Progenitor cell of endocrine pancreas (in vitro differentiated cells): ENCODE data around the gene TAF11L13. TPM values are rescaled to one million over a fixed set of nuclear protein-coding genes. Genes with fewer than 3 reads are reported as not detected.
A peak's percentile ranks its signal among the peaks of the same experiment; 100 is the strongest.
"Not testable (repeated sequence)": the region's sequence is repeated elsewhere in the genome, so short reads cannot be mapped to it uniquely, and the experiment has no call there.

Experiments
- DNase-seq: peaks from one replicate; pipeline ENCODE4 v3.0.0; 2021; ENCODE audit warnings: low spot score; ENCODE audit not compliant: unreplicated experiment
- H3K27ac Mint-ChIP-seq: 2 replicates; pipeline ENCODE4 v1.8.0; 2021; ENCODE audit warnings: mild to moderate bottlenecking, moderate library complexity, mixed read lengths
- H3K27me3 Mint-ChIP-seq: 2 replicates; pipeline ENCODE4 v1.8.0; 2021; ENCODE audit warnings: mixed read lengths
- H3K36me3 Mint-ChIP-seq: 2 replicates; pipeline ENCODE4 v1.8.0; 2022; ENCODE audit warnings: mixed read lengths; ENCODE audit not compliant: insufficient read depth
- H3K4me1 Mint-ChIP-seq: 2 replicates; pipeline ENCODE4 v1.8.0; 2021; ENCODE audit warnings: low read depth, mixed read lengths
- H3K4me3 Mint-ChIP-seq: 2 replicates; pipeline ENCODE4 v1.8.0; 2021; ENCODE audit warnings: low read depth, mild to moderate bottlenecking, moderate library complexity, mixed read lengths
- H3K9me3 Mint-ChIP-seq: 2 replicates; pipeline ENCODE4 v1.8.0; 2021; ENCODE audit warnings: low read depth, mixed read lengths
- CTCF ChIP-seq: fragments of 200-600 bp; sonication (generic); IDR thresholded peaks from one replicate; pipeline ENCODE4 v1.5.0; 2021; ENCODE audit warnings: antibody characterized with exemption, mild to moderate bottlenecking; ENCODE audit not compliant: unreplicated experiment
- long read RNA-seq: library from polyadenylated mRNA; unstranded; transcript quantifications from one replicate; pipeline ENCODE4 v2.0.0, GENCODE V29; 2020
- total RNA-seq: library from RNA; stranded (reverse); gene quantifications from 2 replicates; pipeline ENCODE4 v1.2.1, GENCODE V29; 2021

TAF11L13 gene
- total RNA-seq, result not detected in 2 replicates
- long read RNA-seq, result 0 reads

DNA sequence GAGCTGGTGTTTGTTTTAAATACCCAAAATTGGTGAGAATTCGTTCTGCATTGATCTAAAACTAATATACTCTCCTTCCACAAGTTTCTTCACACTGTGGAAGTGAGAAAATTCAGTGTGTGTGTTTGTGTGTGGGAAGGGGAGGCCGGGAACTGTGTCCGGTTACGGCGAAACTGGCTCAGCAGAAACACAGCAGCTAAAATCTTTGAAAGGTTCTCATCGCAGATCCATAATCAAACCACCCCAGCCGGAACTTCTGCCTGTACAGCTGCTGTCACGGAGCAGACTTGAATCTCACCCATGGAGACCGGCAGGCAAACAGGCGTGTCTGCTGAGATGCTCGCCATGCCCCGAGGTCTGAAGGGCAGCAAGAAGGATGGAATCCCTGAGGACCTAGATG lies at the start of gene TAF11L13:
TSS of gene TAF11L13 (plus strand) at position 301 of the 400 bp plus-strand sequence.
- H3K9me3 Mint-ChIP-seq, result not testable (repeated sequence)

GRCh38 chr5:17585658-17586057 lies 46.2 kb upstream of the TAF11L13 start, which contains the start of gene TAF11L7:
TAF11L7 (minus strand) TSS chr5:17585758.
- not testable (repeated sequence) for H3K4me1 Mint-ChIP-seq, H3K36me3 Mint-ChIP-seq, H3K27ac Mint-ChIP-seq

More for the DNA sequence above, at the start of gene TAF11L13:
- H3K4me3 Mint-ChIP-seq, H3K4me1 Mint-ChIP-seq, H3K27me3 Mint-ChIP-seq, H3K36me3 Mint-ChIP-seq, DNase-seq: not testable (repeated sequence)
- H3K27ac Mint-ChIP-seq, result peak within 1 kb of the TSS; percentile 39

GRCh38 chr5:17590860-17591259 lies 41.0 kb upstream of the TAF11L13 start, which contains the start of gene TAF11L8:
TAF11L8 (minus strand) TSS chr5:17590960.
- H3K4me3 Mint-ChIP-seq, result not testable (repeated sequence)

More at GRCh38 chr5:17585658-17586057, 46.2 kb upstream of the TAF11L13 start, which contains the start of gene TAF11L7:
- not testable (repeated sequence) for H3K9me3 Mint-ChIP-seq, H3K4me3 Mint-ChIP-seq, DNase-seq, H3K27me3 Mint-ChIP-seq

GRCh38 chr5:17594255-17594654 lies 37.6 kb upstream of the TAF11L13 start, which contains the start of gene TAF11L9:
TAF11L9 (minus strand) TSS chr5:17594394.
- not testable (repeated sequence) for DNase-seq, H3K27me3 Mint-ChIP-seq

More at GRCh38 chr5:17590860-17591259, 41.0 kb upstream of the TAF11L13 start, which contains the start of gene TAF11L8:
- DNase-seq, H3K27me3 Mint-ChIP-seq, H3K9me3 Mint-ChIP-seq, H3K4me1 Mint-ChIP-seq, H3K27ac Mint-ChIP-seq, H3K36me3 Mint-ChIP-seq: not testable (repeated sequence)

DNA sequence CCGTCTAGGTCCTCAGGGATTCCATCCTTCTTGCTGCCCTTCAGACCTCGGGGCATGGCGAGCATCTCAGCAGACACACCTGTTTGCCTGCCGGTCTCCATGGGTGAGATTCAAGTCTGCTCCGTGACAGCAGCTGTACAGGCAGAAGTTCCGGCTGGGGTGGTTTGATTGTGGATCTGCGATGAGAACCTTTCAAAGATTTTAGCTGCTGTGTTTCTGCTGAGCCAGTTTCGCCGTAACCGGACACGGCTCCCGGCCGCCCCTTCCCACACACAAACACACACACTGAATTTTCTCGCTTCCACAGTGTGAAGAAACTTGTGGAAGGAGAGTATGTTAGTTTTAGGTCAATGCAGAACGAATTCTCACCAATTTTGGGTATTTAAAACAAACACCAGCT lies 34.2 kb upstream of the TAF11L13 start, which contains the start of gene TAF11L10:
TSS of gene TAF11L10 (minus strand) at position 101 of the 400 bp plus-strand sequence.
- not testable (repeated sequence) for H3K9me3 Mint-ChIP-seq

More at GRCh38 chr5:17594255-17594654, 37.6 kb upstream of the TAF11L13 start, which contains the start of gene TAF11L9:
- not testable (repeated sequence) for H3K36me3 Mint-ChIP-seq, H3K4me1 Mint-ChIP-seq, H3K4me3 Mint-ChIP-seq, H3K27ac Mint-ChIP-seq, H3K9me3 Mint-ChIP-seq

GRCh38 chr5:17603880-17604279 lies 28.0 kb upstream of the TAF11L13 start, which contains the start of gene TAF11L11:
TAF11L11 (plus strand) TSS chr5:17604183.
- not testable (repeated sequence) for H3K9me3 Mint-ChIP-seq, H3K4me3 Mint-ChIP-seq, H3K27me3 Mint-ChIP-seq, H3K4me1 Mint-ChIP-seq, DNase-seq, H3K27ac Mint-ChIP-seq, H3K36me3 Mint-ChIP-seq

More for the DNA sequence above, 34.2 kb upstream of the TAF11L13 start, which contains the start of gene TAF11L10:
- H3K27ac Mint-ChIP-seq, H3K4me3 Mint-ChIP-seq, H3K27me3 Mint-ChIP-seq, H3K36me3 Mint-ChIP-seq, DNase-seq, H3K4me1 Mint-ChIP-seq: not testable (repeated sequence)

DNA sequence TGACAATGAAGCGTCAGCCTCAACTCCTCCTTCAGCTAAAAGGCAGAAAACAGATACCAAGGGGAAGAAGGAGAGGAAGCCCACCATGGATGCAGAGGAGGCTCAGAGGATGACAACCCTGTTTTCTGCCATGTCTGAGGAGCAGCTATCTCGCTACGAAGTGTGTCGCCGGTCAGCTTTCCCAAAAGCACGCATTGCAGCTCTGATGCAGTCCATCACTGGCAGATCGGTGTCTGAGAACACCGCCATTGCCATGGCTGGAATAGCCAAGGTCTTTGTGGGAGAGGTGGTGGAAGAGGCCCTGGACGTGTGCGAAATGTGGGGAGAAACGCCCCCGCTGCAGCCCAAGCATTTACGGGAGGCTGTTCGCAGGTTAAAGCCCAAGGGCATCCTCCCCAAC lies 26.9 kb upstream of the TAF11L13 start:
- Mint-ChIP-seq H3K4me3 (no peak overlapping the region), H3K4me1 (no peaks in the 10 kb centered on the region), H3K27ac (no peak overlapping the region), H3K9me3 (no peaks in the 10 kb centered on the region), H3K27me3 (no peaks in the 10 kb centered on the region), H3K36me3 (no peaks in the 10 kb centered on the region)
- TF ChIP-seq CTCF, result no peak
- DNase-seq, result no peak

- not testable (repeated sequence) for H3K4me3 Mint-ChIP-seq, DNase-seq, H3K4me1 Mint-ChIP-seq, H3K27me3 Mint-ChIP-seq, H3K27ac Mint-ChIP-seq, H3K36me3 Mint-ChIP-seq, H3K9me3 Mint-ChIP-seq
Measured at GRCh38 chr5:17607461-17607860, 24.4 kb upstream of the TAF11L13 start.

DNA sequence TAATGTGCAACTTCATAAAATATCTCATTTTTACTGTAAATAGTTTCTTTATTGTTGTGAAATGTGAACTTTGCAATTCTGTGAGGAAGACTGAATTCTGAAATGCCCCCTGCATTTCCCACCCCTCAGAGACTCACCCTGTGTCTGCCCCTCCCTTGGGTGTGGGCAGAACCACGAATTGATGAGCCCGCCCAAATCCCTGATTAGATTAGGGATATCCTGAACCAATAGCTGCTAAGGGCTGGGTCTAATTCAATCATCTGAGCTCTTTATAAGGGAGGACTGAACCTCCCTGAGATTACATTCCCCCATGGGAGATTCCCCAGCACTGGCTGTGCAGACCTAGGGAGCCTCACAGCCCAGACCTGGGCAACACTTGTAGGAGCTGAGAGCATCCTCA lies 21.8 kb upstream of the TAF11L13 start, which contains the start of gene TAF11L12:
TSS of gene TAF11L12 (plus strand) at position 301 of the 400 bp plus-strand sequence.
- not testable (repeated sequence) for DNase-seq, H3K4me1 Mint-ChIP-seq, H3K36me3 Mint-ChIP-seq, H3K9me3 Mint-ChIP-seq, H3K27ac Mint-ChIP-seq, H3K4me3 Mint-ChIP-seq, H3K27me3 Mint-ChIP-seq
